Endothelial cell of umbilical vein (primary cell): ENCODE measurements around the gene IBA57. TPM values are rescaled to one million over a fixed set of nuclear protein-coding genes. Genes with fewer than 3 reads are reported as not detected.

ENCODE experiments used
- BruUV-seq: library from RNA; stranded (reverse); fragments of 400-500 nt; replicated peaks from 2 replicates; lab custom pipeline; 2021; lab: Mats Ljungman, UMichigan
- CTCF ChIA-PET: fragments of 300-600, 350-600 bp; sonication (Branson Sonifier 250); formaldehyde crosslinking; loops from one replicate; lab custom pipeline; 2021; ENCODE audit warnings: antibody characterized with exemption, inconsistent platforms; lab: Charles Lee
- POLR2A ChIA-PET: fragments of 300-600, 350-600 bp; sonication (Branson Sonifier 250); formaldehyde crosslinking; loops from one replicate; lab custom pipeline; 2021; ENCODE audit warnings: antibody characterized with exemption, inconsistent platforms; lab: Charles Lee
- DNase-seq: peaks from one replicate; pipeline ENCODE4 v3.0.0-alpha.2; 2011; ENCODE audit warnings: low read depth, low spot score
- FAIRE-seq: peaks from 2 replicates; lab custom pipeline; 2011; peaks lifted over from hg19 to GRCh38; lab: Jason Lieb, UNC
- H2AFZ ChIP-seq: 2 replicates; pipeline ENCODE4 v1.6.0; 2012; ENCODE audit warnings: low read depth, low read length, control low read depth, inconsistent platforms
- H3K27ac ChIP-seq: 2 replicates; pipeline ENCODE4 v1.5.1; 2011; ENCODE audit warnings: low read depth, mild to moderate bottlenecking, control low read depth, low read length, moderate library complexity; ENCODE audit not compliant: insufficient read depth
- H3K27me3 ChIP-seq, 2 experiments: 2 replicates each; pipeline versions ENCODE4 v1.6.0 to v1.6.1; 2011; ENCODE audit warnings: low read length in 2 of 2, mixed read lengths in 1 of 2; ENCODE audit not compliant: control insufficient read depth in 2 of 2, insufficient read depth in 2 of 2
- H3K36me3 ChIP-seq, 2 experiments: 2 replicates in 1 of 2; 3 replicates in 1 of 2; pipeline ENCODE4 v1.5.1; 2011; ENCODE audit warnings: low read length in 2 of 2, mild to moderate bottlenecking in 1 of 2, moderate library complexity in 1 of 2; ENCODE audit not compliant: control insufficient read depth in 2 of 2, insufficient read depth in 2 of 2; ENCODE audit errors: extremely low read depth in 1 of 2
- H3K4me1 ChIP-seq: 3 replicates; pipeline ENCODE4 v1.5.1; 2011; ENCODE audit warnings: mild to moderate bottlenecking, low read length; ENCODE audit not compliant: control insufficient read depth, insufficient read depth; ENCODE audit errors: extremely low read depth
- H3K4me2 ChIP-seq: 2 replicates; pipeline ENCODE4 v1.6.1; 2011; ENCODE audit warnings: low read length, control low read depth, mixed read lengths; ENCODE audit not compliant: insufficient read depth
- H3K4me3 ChIP-seq, 3 experiments: fragments of 200-600 bp in 1 of 3; sonication (generic), shearing (Covaris generic) in 1 of 3; replicated peaks in 1 of 3; 2 replicates each; pipeline ENCODE4 v1.5.1; 2011 to 2016; ENCODE audit warnings: control low read depth in 3 of 3, low read length in 3 of 3, mild to moderate bottlenecking in 2 of 3, inconsistent platforms in 1 of 3, low read depth in 1 of 3, moderate library complexity in 1 of 3; ENCODE audit not compliant: insufficient read depth in 1 of 3
- H3K79me2 ChIP-seq: 2 replicates; pipeline ENCODE4 v1.6.0; 2012; ENCODE audit warnings: low read length, inconsistent platforms; ENCODE audit not compliant: control insufficient read depth, insufficient read depth
- H3K9ac ChIP-seq: replicated peaks from 2 replicates; pipeline ENCODE3; 2011; ENCODE audit warnings: low read length, control low read depth; ENCODE audit not compliant: insufficient read depth; ENCODE audit errors: extremely low read depth
- H3K9me1 ChIP-seq: replicated peaks from 3 replicates; pipeline ENCODE4 v1.6.0; 2011; ENCODE audit warnings: mild to moderate bottlenecking, low read length; ENCODE audit not compliant: control insufficient read depth, insufficient read depth; ENCODE audit errors: extremely low read depth
- H3K9me3 ChIP-seq: replicated peaks from 2 replicates; pipeline ENCODE4 v1.5.1; 2012; ENCODE audit warnings: low read length, inconsistent platforms; ENCODE audit not compliant: control insufficient read depth, insufficient read depth
- H4K20me1 ChIP-seq: replicated peaks from 2 replicates; pipeline ENCODE3; 2011; ENCODE audit warnings: mild to moderate bottlenecking, low read length; ENCODE audit not compliant: control insufficient read depth, insufficient read depth; ENCODE audit errors: extremely low read depth
- FOS ChIP-seq: IDR thresholded peaks from 2 replicates; pipeline ENCODE4 v1.6.1; 2011; ENCODE audit warnings: mild to moderate bottlenecking, low read length, moderate library complexity, borderline replicate concordance; ENCODE audit not compliant: insufficient read depth
- GATA2 ChIP-seq: IDR thresholded peaks from 2 replicates; pipeline ENCODE4 v1.7.0; 2011; ENCODE audit warnings: low read depth, mild to moderate bottlenecking, moderate library complexity, mixed read lengths, low read length; ENCODE audit not compliant: insufficient read length, insufficient read depth
- JUN ChIP-seq: IDR thresholded peaks from 2 replicates; pipeline ENCODE4 v1.6.1; 2011; ENCODE audit warnings: borderline replicate concordance, low read depth; ENCODE audit not compliant: insufficient read length, insufficient read depth
- MYC ChIP-seq: IDR thresholded peaks from one replicate; pipeline ENCODE4 v1.6.1; 2011; ENCODE audit warnings: mild to moderate bottlenecking, low read depth, low read length
- dilution Hi-C: fragments of 300-500 bp; cut with MboI; formaldehyde crosslinking; loops from one replicate; pipeline ENCODE4 v1.15.0; 2019; ENCODE audit warnings: low sequenced_read_pairs; ENCODE audit not compliant: extremely low pct_ligation_motif_present
- intact Hi-C: fragments of 100-400 bp; cut with micrococcal nuclease; formaldehyde crosslinking; loops from one replicate; pipeline ENCODE4 v1.10.0; 2022
- polyA plus RNA-seq, 4 experiments: library from polyadenylated mRNA; depleted of rRNA in 3 of 4; stranded (reverse) in 3 of 4; unstranded in 1 of 4; fragments of >200 nt; gene quantifications; 2 replicates each; pipeline versions ENCODE4 v1.2.1 to v1.2.3, GENCODE V29; 2011 to 2012; ENCODE audit warnings: missing spikeins in 1 of 4
- total RNA-seq: library from RNA; stranded (reverse); gene quantifications from 2 replicates; pipeline ENCODE4 v1.2.3, GENCODE V29; 2021
- TF ChIP-seq, protein P1 (sequence below), 2 donors: IDR thresholded peaks; 1 replicate in 1 of 2; 2 replicates in 1 of 2; pipeline ENCODE4 v1.5.1; 2011; ENCODE audit warnings: low read length in 2 of 2, mild to moderate bottlenecking in 2 of 2, moderate library complexity in 2 of 2, control low read depth in 1 of 2, inconsistent platforms in 1 of 2, low read depth in 1 of 2; ENCODE audit not compliant: insufficient read depth in 1 of 2; ENCODE audit errors: extremely low read depth in 1 of 2

Gene IBA57
- total and polyA plus RNA-seq, 2 donors (not counting 3 experiments of a cell fraction or from before 2014, with no cell fraction given) = 3.4 to 7.7 TPM

DNA sequence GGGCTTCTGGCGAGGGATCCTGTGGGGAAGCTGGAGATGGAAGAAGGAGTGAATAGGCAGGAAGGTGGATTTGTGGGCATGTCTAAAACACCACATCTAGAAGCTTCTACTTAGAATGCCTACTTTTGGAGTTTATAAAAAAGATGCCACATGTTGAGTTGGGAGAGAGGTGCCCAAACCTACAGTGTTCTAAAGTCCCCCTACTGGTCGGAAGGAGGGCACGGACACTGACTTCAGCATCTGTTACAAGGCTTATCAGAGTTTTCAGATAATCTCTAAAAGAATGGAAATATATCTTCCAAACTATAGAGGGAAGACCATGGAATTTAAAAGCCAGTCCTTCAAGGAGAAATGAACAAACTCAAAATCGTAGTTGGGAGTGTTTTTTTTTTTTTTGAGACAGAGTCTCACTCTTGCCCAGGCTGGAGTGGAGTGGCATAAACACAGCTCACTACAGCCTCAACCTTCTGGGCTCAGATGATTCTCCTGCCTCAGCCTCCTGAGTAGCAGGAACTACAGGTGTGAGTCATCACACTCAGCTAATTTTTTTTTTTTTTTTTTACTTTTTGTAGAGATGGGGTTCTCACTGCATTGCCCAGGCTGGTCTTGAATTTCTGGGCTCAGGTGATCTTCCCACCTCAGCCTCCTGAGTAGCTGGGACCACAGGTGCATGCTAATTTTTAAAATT, 14.8 kb downstream of the IBA57 start:
- H3K9me1 ChIP-seq = no peaks in the 10 kb centered on the region
- BruUV-seq = no TSS peak

More for the DNA sequence above, 14.8 kb downstream of the IBA57 start:
- TF ChIP-seq MYC (no peak), GATA2 (no peak), FOS (peak; percentile 8), JUN (no peak)
- TF ChIP-seq, protein P1, sequence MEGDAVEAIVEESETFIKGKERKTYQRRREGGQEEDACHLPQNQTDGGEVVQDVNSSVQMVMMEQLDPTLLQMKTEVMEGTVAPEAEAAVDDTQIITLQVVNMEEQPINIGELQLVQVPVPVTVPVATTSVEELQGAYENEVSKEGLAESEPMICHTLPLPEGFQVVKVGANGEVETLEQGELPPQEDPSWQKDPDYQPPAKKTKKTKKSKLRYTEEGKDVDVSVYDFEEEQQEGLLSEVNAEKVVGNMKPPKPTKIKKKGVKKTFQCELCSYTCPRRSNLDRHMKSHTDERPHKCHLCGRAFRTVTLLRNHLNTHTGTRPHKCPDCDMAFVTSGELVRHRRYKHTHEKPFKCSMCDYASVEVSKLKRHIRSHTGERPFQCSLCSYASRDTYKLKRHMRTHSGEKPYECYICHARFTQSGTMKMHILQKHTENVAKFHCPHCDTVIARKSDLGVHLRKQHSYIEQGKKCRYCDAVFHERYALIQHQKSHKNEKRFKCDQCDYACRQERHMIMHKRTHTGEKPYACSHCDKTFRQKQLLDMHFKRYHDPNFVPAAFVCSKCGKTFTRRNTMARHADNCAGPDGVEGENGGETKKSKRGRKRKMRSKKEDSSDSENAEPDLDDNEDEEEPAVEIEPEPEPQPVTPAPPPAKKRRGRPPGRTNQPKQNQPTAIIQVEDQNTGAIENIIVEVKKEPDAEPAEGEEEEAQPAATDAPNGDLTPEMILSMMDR (IDR thresholded peaks at IDR 0.05; ENCODE audit: extremely low read depth in 1 of 2, insufficient read depth in 1 of 2, low read depth in 1 of 2, low read length in 2 of 2) = peak in 1 of 2 donors; percentile 24
- Histone ChIP-seq H3K79me2 (no peaks in the 10 kb centered on the region), H3K4me1 (no peaks in the 10 kb centered on the region), H3K4me3 (no peak overlapping the region), H4K20me1 (no peaks in the 10 kb centered on the region), H3K9ac (no peak overlapping the region), H3K9me3 (no peaks in the 10 kb centered on the region), H3K27me3 (no peaks in the 10 kb centered on the region), H3K36me3 (peaks cover 0 to 7% of the 10 kb centered on the region in 2 experiments), H2AFZ (no peak overlapping the region), H3K4me2 (no peak overlapping the region), H3K27ac (no peak overlapping the region)
- FAIRE-seq = peak; percentile 49
- dilution Hi-C loops (loop anchor here (10.0 kb wide), 1 partner anchor 56 kb away; no protein-coding TSS in a partner anchor), intact Hi-C loops (loop anchor here (2.0 kb wide), 1 partner anchor 50 kb away; no protein-coding TSS in a partner anchor)
- CTCF ChIA-PET = interaction anchor here (0.9 to 2.0 kb wide), 4 partner anchors 14 to 181 kb away, joined by 3 to 7 read pairs (median 4); no protein-coding TSS in a partner anchor
- POLR2A ChIA-PET = no interaction called here
- DNase-seq = no peak
